GM21526 (cell line): ENCODE measurements around the gene PHLPP2.
A peak's percentile ranks its signal among the peaks of the same experiment; 100 is the strongest.
"Not testable (repeated sequence)": the region's sequence is repeated elsewhere in the genome, so short reads cannot be mapped to it uniquely, and the experiment has no call there.

ENCODE experiments used
- ATAC-seq: cut with Tn5 transposase; IDR thresholded peaks from one replicate; pipeline ENCODE4 v1.9.1; 2021; ENCODE audit warnings: moderate library complexity; ENCODE audit not compliant: unreplicated experiment, low FRiP score

PHLPP2 gene

GRCh38 chr16:71625113-71625850 is 99.2 kb downstream of the PHLPP2 start:
- no peak for ATAC-seq

DNA sequence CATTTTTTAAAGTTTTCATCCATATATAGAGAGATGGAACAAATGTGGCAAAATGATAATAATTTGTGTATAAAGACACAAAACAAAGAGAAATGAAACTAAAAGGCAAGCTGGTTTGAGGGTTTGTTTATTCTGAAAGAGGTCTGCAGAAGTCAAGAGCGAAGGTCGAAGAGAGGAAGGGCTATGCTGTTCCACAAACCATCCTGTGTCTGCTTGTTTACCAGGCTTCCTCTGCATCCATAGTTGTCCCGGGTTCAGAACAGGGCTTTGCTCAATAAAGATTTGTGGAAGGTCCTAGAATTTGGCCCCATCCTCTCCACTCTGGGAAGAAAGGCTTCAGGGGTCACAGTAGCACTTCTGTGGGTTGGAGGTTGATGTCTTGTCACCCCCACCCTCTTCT is 100.9 kb downstream of the PHLPP2 start:
- ATAC-seq, result no peak

DNA sequence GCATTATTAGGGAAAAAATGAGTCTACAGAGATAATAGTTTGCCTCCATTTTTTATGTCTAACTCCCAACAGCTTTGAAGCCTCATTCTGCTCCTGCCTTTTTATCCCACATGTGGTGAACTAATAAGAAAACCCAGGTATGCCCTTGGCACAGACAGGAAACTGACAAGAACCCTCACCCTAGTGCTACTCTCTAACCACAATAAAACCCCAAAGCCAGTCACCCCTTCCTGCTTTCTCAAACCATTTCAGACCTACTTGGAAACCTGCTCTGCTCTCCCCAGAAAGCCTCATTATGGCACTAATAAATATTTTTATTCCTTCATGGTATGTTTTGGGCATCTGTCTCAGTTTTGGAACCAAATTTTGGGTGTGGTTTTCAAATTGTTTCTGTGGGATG is 102.4 kb downstream of the PHLPP2 start:
- no peak for ATAC-seq

GRCh38 chr16:71618429-71618828 is 106.1 kb downstream of the PHLPP2 start:
- no peak for ATAC-seq

GRCh38 chr16:71614956-71615355 is 109.5 kb downstream of the PHLPP2 start:
- not testable (repeated sequence) for ATAC-seq

DNA sequence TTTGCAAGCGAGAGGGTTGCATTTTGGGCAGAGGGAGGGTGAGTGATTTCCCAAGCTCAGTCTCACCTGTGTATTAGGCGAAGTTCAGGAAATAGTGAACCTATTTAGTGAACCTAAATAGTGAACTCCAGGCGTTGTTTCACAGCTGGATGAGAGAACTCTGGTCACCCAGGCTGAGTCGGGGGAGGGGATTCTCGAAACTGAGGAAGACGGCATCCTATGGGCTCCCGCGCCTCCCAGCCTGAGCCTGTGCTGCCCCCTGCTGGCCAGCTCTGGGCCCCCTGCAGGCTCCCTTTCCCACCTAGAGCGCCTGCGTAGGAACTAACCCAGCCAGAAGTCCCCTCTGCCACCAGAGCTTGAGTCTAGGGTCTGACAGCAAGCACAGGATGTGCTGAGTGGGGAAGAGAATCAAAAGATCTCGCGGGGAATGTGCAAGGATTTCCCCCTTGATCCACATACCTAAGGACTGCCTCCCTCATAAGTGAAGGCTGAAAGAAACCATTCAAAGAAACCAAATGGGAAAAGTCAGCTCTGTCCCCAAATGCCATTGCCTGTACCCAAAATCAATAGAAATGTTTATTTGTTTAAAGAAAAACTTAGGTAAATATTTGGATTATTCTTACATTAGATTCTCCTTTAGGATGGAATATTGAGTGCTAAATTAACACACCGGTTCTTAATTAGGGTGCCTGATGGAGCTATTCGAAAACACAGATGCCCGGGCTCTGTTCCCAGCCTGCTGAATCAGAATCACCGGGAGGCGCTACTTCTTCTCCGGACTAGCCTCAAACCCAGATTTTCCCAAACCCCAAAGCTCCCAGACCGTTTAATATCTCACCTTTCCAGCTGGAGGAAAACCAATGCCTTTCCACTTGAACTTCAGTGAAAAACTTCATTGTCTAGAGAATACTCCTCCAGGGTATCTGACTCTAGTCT is 113.3 kb downstream of the PHLPP2 start:
- peak; percentile 51 for ATAC-seq

- ATAC-seq, result no peak
Observed at GRCh38 chr16:71610447-71610846, 114.1 kb downstream of the PHLPP2 start.

DNA sequence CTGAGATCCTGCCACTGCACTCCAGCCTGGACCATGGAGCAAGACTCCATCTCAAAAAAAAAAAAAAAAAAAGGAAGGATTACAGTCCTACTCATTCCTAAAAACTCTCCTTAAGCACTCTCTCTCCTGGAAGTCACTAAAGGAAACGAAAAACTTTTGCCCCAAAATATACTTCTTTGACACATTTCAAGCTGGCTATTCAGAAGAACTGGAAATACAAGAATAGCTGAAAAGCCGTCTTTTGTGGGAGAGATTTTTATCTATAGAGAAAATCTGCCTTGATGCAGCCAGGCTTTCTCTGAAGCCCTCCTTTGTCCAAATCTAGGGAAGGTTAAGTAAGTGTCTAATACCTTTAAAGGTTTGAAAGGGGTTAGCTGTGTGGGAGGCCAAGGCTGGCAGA is 115.4 kb downstream of the PHLPP2 start:
- no peak for ATAC-seq

DNA sequence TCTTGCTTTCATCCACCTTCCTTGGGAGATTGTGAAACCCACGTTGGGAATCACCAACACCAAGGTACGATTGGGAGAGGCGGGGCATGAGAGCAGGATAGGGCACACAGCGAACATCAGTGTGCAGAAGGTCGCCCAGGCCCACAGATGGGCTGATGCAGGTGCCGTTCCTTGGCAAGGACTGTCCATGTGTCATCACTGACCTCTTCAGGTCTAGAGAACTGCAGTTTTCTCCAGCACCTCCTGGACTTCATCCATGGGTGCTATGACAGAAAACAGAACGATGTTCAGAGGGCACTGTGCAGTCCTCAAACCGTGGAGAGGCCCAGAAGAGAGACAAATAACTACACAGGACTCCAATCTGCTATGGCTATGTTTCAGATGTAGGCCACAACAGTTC is 123.7 kb downstream of the PHLPP2 start:
- no peak for ATAC-seq

DNA sequence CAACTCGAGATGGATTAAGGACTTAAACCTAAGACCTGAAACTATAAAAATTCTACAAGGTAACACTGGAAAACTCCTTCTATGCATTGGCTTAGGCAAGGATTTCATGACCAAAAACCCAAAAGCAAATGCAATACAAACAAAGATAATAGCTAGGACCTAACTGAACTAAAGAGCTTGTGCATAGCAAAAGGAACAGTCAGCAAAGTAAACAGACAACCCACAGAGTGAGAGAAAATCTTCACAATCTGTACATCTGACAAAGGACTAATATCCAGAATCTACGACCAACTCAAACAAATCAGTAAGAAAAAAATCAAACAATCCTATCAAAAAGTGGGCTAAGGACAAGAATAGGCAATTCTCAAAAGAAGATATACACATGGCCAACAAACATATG is 126.1 kb downstream of the PHLPP2 start:
- ATAC-seq, result not testable (repeated sequence)

DNA sequence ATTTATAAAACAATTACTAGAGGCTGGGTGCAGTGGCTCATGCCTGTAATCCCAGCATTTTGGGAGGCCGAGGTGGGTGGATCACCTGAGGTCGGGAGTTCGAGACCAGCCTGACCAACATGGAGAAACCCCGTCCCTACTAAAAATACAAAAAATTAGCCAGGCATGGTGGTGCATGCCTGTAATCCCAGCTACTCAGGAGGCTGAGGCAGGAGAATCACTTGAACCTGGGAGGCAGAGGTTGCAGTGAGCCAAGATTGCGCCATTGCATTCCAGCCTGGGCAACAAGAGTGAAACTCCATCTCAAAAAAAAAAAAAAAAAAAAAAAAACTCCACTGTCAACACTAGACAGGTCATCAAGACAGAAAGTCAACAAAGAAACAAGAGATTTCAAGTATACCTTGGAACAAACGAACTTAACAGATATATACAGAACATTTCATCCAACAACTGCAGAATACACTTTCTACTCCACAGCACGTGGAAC is 129.1 kb downstream of the PHLPP2 start:
- not testable (repeated sequence) for ATAC-seq
